A549 (cell line): ENCODE results near the gene AEBP2. TPM values are rescaled to one million over a fixed set of nuclear protein-coding genes. Genes with fewer than 3 reads are reported as not detected.

Source experiments
- ATAC-seq, 2 experiments: fragments of 200-7000 bp in 1 of 2; fragments of >200 bp in 1 of 2; cut with Nextera tagmentation in 1 of 2; cut with Tn5 transposase in 1 of 2; 3 replicates each; pipeline versions ENCODE4 v1.8.0 to v1.9.1; 2018 to 2020; ENCODE audit warnings: mild to moderate bottlenecking in 1 of 2, moderate library complexity in 1 of 2
- CTCF ChIA-PET: fragments of 300-600 bp; sonication (Branson Sonifier 250); formaldehyde crosslinking; extraction: SDS; loops from one replicate; lab custom pipeline; 2021; ENCODE audit warnings: antibody characterized with exemption, inconsistent platforms; lab: Yijun Ruan, JAX
- POLR2A ChIA-PET: fragments of 350-600 bp; formaldehyde crosslinking; extraction: SDS; loops from one replicate; lab custom pipeline; 2021; ENCODE audit warnings: antibody characterized with exemption, inconsistent platforms; lab: Yijun Ruan, JAX
- DNase-seq, 2 experiments: peaks; one replicate each; pipeline versions ENCODE4 v3.0.0 to v3.0.0-alpha.2; 2011 to 2016; ENCODE audit warnings: low read depth in 1 of 2, low spot score in 1 of 2
- FAIRE-seq: peaks from 2 replicates; lab custom pipeline; 2011; peaks lifted over from hg19 to GRCh38; lab: Jason Lieb, UNC
- H3K27ac ChIP-seq, 2 experiments: fragments of >200 bp; sonication (Bioruptor Twin); formaldehyde crosslinking; 3 replicates each; pipeline ENCODE4 v1.5.1; 2016 to 2017
- H3K4me1 ChIP-seq: fragments of >200 bp; sonication (Bioruptor Twin); formaldehyde crosslinking; 3 replicates; pipeline ENCODE4 v1.6.1; 2016
- H3K4me2 ChIP-seq: fragments of >200 bp; sonication (Bioruptor Twin); formaldehyde crosslinking; 3 replicates; pipeline ENCODE4 v1.6.1; 2016
- H3K4me3 ChIP-seq: fragments of >200 bp; sonication (Bioruptor Twin); formaldehyde crosslinking; 3 replicates; pipeline ENCODE4 v1.5.1; 2016
- H3K9me3 ChIP-seq: fragments of >200 bp; sonication (Bioruptor Twin); formaldehyde crosslinking; 3 replicates; pipeline ENCODE4 v1.6.1; 2016
- ATOH8 ChIP-seq: fragments of 250-450 bp; sonication (Bioruptor Pico); IDR thresholded peaks from 2 replicates; pipeline ENCODE4 v1.5.0; 2020; ENCODE audit warnings: low read depth, mild to moderate bottlenecking, moderate library complexity
- BCL3 ChIP-seq: fragments of >200 bp; sonication (Bioruptor Twin); formaldehyde crosslinking; IDR thresholded peaks from 3 replicates; pipeline ENCODE4 v1.6.1; 2016
- CBX8 ChIP-seq: fragments of 200-600 bp; sonication (generic); IDR thresholded peaks from 2 replicates; pipeline ENCODE4 v1.6.1; 2016
- CEBPB ChIP-seq, 2 experiments: fragments of >200 bp in 1 of 2; sonication (Bioruptor Twin) in 1 of 2; formaldehyde crosslinking in 1 of 2; IDR thresholded peaks; 2 replicates each; pipeline ENCODE4 v1.6.1; 2012 to 2016
- EHMT2 ChIP-seq: fragments of 200-600 bp; sonication (generic); IDR thresholded peaks from 2 replicates; pipeline ENCODE4 v1.6.1; 2016; ENCODE audit warnings: antibody characterized with exemption, low read depth, mild to moderate bottlenecking, moderate library complexity
- FOSL2 ChIP-seq, 2 experiments: fragments of 450-650 bp in 1 of 2; fragments of >200 bp in 1 of 2; sonication (Bioruptor Twin) in 1 of 2; formaldehyde crosslinking; IDR thresholded peaks; 2 replicates each; pipeline versions ENCODE4 v1.5.0 to v1.6.1; 2016 to 2020; ENCODE audit warnings: mild to moderate bottlenecking in 1 of 2, moderate library complexity in 1 of 2
- HDAC2 ChIP-seq: fragments of 200-600 bp; sonication (generic); IDR thresholded peaks from 2 replicates; pipeline ENCODE4 v1.6.1; 2016
- JUN ChIP-seq, 2 experiments: fragments of >200 bp; sonication (Bioruptor Twin); formaldehyde crosslinking; IDR thresholded peaks; 2 replicates in 1 of 2; 3 replicates in 1 of 2; pipeline ENCODE4 v1.6.1; 2016 to 2017
- KDM5A ChIP-seq: fragments of 200-600 bp; sonication (generic); IDR thresholded peaks from 2 replicates; pipeline ENCODE4 v1.6.1; 2016; ENCODE audit warnings: antibody characterized with exemption, mild to moderate bottlenecking
- MAZ ChIP-seq: fragments of 150-350 bp; IDR thresholded peaks from 2 replicates; pipeline ENCODE4 v1.6.1; 2014; ENCODE audit warnings: antibody characterized with exemption, low read depth, low read length, borderline replicate concordance
- MYC ChIP-seq: IDR thresholded peaks from 2 replicates; pipeline ENCODE4 v1.6.1; 2012; ENCODE audit warnings: mild to moderate bottlenecking, inconsistent platforms, low read length, improper control_type of control experiment, borderline replicate concordance
- PHF8 ChIP-seq: fragments of 200-600 bp; sonication (generic); IDR thresholded peaks from 2 replicates; pipeline ENCODE4 v1.6.1; 2016; ENCODE audit warnings: low read depth, mild to moderate bottlenecking, antibody characterized with exemption, moderate library complexity, borderline replicate concordance
- POLR2AphosphoS2 ChIP-seq: conservative IDR thresholded peaks from 2 replicates; pipeline ENCODE4 v1.6.1; 2012; ENCODE audit warnings: low read length, improper control_type of control experiment, inconsistent platforms
- RARB ChIP-seq: fragments of 250-450 bp; sonication (Bioruptor Pico); IDR thresholded peaks from 2 replicates; pipeline ENCODE4 v1.8.0; 2021; ENCODE audit warnings: mild to moderate bottlenecking, moderate library complexity
- RCOR1 ChIP-seq: fragments of 150-350 bp; IDR thresholded peaks from 2 replicates; pipeline ENCODE4 v1.6.1; 2014; ENCODE audit warnings: antibody characterized with exemption, low read length, low read depth
- SREBF2 ChIP-seq: fragments of 450-650 bp; IDR thresholded peaks from 2 replicates; pipeline ENCODE4 v1.6.1; 2014; ENCODE audit warnings: mild to moderate bottlenecking, moderate library complexity
- TFCP2L1 ChIP-seq: fragments of 250-450 bp; sonication (Bioruptor Pico); IDR thresholded peaks from 2 replicates; pipeline ENCODE4 v1.5.0; 2021; ENCODE audit warnings: mild to moderate bottlenecking
- TP53 ChIP-seq: fragments of 250-450 bp; sonication (Bioruptor Pico); IDR thresholded peaks from 2 replicates; pipeline ENCODE4 v1.5.0; 2021; ENCODE audit warnings: mild to moderate bottlenecking, moderate library complexity
- ZC3H11A ChIP-seq: fragments of 450-650 bp; IDR thresholded peaks from 2 replicates; pipeline ENCODE4 v1.6.1; 2014; ENCODE audit warnings: antibody characterized with exemption, mild to moderate bottlenecking
- WGBS: methylation state at CpG from one replicate; pipeline ENCODE4 v1.1.6; 2017; ENCODE audit errors: missing lambda C conversion rate; 5-methylcytosine and 5-hydroxymethylcytosine counted together
- polyA plus RNA-seq, 4 experiments: library from polyadenylated mRNA; depleted of rRNA in 3 of 4; stranded (reverse); fragments of >200 nt; fragmentation: RNase III in 1 of 4; extraction: RNeasy Plus Mini Kit Qiagen cat#74134 plus additional on column Dnase treatment in 1 of 4; gene quantifications; 2 replicates in 3 of 4; 3 replicates in 1 of 4; pipeline ENCODE4 v1.2.3, GENCODE V29; 2011 to 2017
- TF ChIP-seq, protein P1 (sequence below): fragments of 450-650 bp; IDR thresholded peaks from 2 replicates; pipeline ENCODE4 v1.6.1; 2014; ENCODE audit warnings: antibody characterized with exemption

The AEBP2 gene
- polyA plus RNA-seq, 2 of the 4 experiments (the other 2 are of a cell fraction), result 23.5 to 27.3 TPM

GRCh38 chr12:19404242-19404880 lies 34.9 kb upstream of the AEBP2 start:
- DNase-seq (no peak), FAIRE-seq (no peak), ATAC-seq (no peak)
- 90% methylated on average over 16 of the region's 16 CpGs for WGBS
- Histone ChIP-seq H3K4me3 (no peak overlapping the region), H3K27ac (no peak overlapping the region; a peak in 1 of 6 replicates), H3K4me1 (no peaks in the 10 kb centered on the region), H3K4me2 (no peak overlapping the region), H3K9me3 (no peaks in the 10 kb centered on the region)
- POLR2A ChIA-PET, result no interaction called here
- CTCF ChIA-PET, result interaction anchor here (0.6 to 0.8 kb wide), 2 partner anchors 20 to 1296 kb away, joined by 3 read pairs; no protein-coding TSS in a partner anchor
- no peak for TF ChIP-seq ZC3H11A

DNA sequence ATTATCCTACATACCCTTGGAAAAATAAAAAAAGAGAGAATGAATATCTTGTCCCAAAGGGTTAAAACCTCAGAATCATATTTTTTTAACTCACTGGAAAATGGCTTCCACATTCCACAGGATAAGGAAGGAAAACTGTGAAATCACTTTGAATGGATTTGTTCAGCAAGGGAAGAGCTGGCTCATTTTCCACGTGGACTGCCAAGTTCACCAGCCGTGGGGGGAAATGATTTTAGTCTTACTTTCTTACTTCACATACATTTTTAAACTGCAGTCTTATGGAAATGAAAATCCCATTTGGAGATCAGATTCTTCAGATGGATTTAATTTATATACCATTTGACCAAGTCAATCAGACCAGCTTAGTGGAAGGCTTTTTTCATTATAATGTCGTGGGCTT lies 29.9 kb upstream of the AEBP2 start:
- CTCF ChIA-PET, result no interaction called here
- no peak overlapping the region for H3K4me3 ChIP-seq
- ATAC-seq, result no peak
- no peak for FAIRE-seq
- no peak overlapping the region for H3K27ac ChIP-seq
- POLR2A ChIA-PET, result interaction anchor here (0.7 kb wide), 1 partner anchor 22 kb away, joined by 3 read pairs; no protein-coding TSS in a partner anchor
- H3K9me3 ChIP-seq, result no peaks in the 10 kb centered on the region
- TF ChIP-seq KDM5A (no peak), MAZ (no peak), TP53 (CRISPR knock-in tag) (no peak), ATOH8 (CRISPR knock-in tag) (no peak), CBX8 (no peak), POLR2AphosphoS2 (no peak), BCL3 (no peak), RARB (no peak), EHMT2 (no peak), ZC3H11A (no peak), CEBPB (IDR thresholded peaks at IDR 0.05) (no peak), JUN (IDR thresholded peaks at IDR 0.05) (no peak), PHF8 (no peak), HDAC2 (no peak), SREBF2 (no peak)
- TF ChIP-seq, protein P1, sequence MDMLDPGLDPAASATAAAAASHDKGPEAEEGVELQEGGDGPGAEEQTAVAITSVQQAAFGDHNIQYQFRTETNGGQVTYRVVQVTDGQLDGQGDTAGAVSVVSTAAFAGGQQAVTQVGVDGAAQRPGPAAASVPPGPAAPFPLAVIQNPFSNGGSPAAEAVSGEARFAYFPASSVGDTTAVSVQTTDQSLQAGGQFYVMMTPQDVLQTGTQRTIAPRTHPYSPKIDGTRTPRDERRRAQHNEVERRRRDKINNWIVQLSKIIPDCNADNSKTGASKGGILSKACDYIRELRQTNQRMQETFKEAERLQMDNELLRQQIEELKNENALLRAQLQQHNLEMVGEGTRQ, result no peak
- no peak overlapping the region for H3K4me2 ChIP-seq
- WGBS, result 45% methylated on average over 3 of the region's 3 CpGs
- no peak for DNase-seq
- no peaks in the 10 kb centered on the region for H3K4me1 ChIP-seq

GRCh38 chr12:19410211-19410610 lies 29.1 kb upstream of the AEBP2 start:
- ATAC-seq, result no peak; a peak in 1 of 6 replicates
- ChIA-PET CTCF (interaction anchor here (0.6 to 1.1 kb wide), 2 partner anchors 11 to 76 kb away, joined by 3 read pairs; no protein-coding TSS in a partner anchor), POLR2A (no interaction called here)
- Histone ChIP-seq H3K4me2 (no peak overlapping the region), H3K4me3 (no peak overlapping the region), H3K9me3 (no peaks in the 10 kb centered on the region), H3K4me1 (no peaks in the 10 kb centered on the region), H3K27ac (no peak overlapping the region)
- no peak for FAIRE-seq
- no peak for TF ChIP-seq FOSL2 (IDR thresholded peaks at IDR 0.05)
- no peak for TF ChIP-seq FOSL2 (CRISPR knock-in tag; IDR thresholded peaks at IDR 0.05)
- TF ChIP-seq MYC, result no peak
- TF ChIP-seq TFCP2L1, result no peak
- TF ChIP-seq SREBF2, result no peak
- TF ChIP-seq ATOH8 (CRISPR knock-in tag), result no peak
- TF ChIP-seq RARB, result no peak
- no peak for TF ChIP-seq CEBPB (IDR thresholded peaks at IDR 0.05)
- no peak for TF ChIP-seq RCOR1
- no peak for DNase-seq
- WGBS, result 68% methylated on average over 6 of the region's 6 CpGs
